Measurements from ENCODE around the gene FRMPD4.

GRCh38 chrX:12701628-12702027 is 563.4 kb downstream of the FRMPD4 start:
- no peak for TF ChIP-seq EZH2 (IDR thresholded peaks at IDR 0.05; ENCODE audit: borderline replicate concordance, low read length)
- TF ChIP-seq CTCF (IDR thresholded peaks at IDR 0.05; ENCODE audit: low read length), result peak; percentile 59; the same call in 1 of the 2 replicates
